Erythroblast (primary cell): ENCODE data around the gene MAP3K4.

Source experiments
- GATA1 ChIP-seq: IDR thresholded peaks from 2 replicates; pipeline ENCODE4 v1.6.1; 2011; ENCODE audit warnings: low read depth, mild to moderate bottlenecking, control low read depth, low read length, moderate library complexity
- POLR2A ChIP-seq: IDR thresholded peaks from 2 replicates; pipeline ENCODE4 v1.6.1; 2011; ENCODE audit warnings: mild to moderate bottlenecking, low read length

DNA sequence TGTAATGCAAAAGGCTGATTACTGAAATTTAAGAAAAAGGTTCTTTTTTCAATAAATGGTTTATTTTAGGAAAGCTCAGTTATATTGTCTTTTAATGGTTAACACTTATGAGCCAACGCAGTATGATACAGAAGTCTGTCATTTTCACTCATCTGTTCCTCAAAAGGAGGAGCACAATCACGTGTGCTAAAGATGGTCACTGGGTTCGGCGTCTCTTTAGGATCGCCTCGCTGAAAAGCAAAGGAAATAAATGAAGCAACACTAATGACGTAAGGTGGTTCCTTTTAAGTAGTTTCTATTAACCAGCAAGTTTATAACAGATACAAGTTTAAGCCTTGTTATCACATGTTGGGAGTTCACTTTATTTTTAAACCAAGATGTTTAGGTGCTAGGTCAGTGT is 125.7 kb downstream of the MAP3K4 start:
- TF ChIP-seq POLR2A (no peak), GATA1 (no peak)
